ENCODE measurements around the gene FDXACB1.

FDXACB1 gene

DNA sequence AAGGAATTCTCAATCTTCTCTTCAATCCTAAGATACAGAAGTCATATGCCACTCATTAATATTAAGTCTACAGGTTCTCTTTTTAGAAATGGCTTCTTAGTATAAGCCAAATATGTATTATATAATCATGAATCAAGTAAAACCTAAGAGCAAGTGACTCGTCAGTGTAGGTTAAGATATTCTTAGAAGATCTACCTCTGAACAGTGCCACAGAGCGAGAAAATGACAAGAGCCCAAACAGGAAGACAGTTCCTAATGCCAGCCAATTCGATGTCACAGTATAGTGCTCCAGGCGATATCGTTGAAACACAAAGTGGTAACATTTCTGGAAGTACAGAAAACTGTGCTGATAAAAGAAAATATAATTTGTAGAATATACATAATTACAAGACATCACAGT lies 40.9 kb downstream of the FDXACB1 start:
- no peak for DNase-seq (ENCODE audit: low spot score)
- in situ Hi-C loops (cut with MboI; ENCODE audit: low pct_unique_long_range_greater_than_20kb, low sequenced_read_pairs, unreplicated experiment), result no loop called here
- TF ChIP-seq, protein P1, sequence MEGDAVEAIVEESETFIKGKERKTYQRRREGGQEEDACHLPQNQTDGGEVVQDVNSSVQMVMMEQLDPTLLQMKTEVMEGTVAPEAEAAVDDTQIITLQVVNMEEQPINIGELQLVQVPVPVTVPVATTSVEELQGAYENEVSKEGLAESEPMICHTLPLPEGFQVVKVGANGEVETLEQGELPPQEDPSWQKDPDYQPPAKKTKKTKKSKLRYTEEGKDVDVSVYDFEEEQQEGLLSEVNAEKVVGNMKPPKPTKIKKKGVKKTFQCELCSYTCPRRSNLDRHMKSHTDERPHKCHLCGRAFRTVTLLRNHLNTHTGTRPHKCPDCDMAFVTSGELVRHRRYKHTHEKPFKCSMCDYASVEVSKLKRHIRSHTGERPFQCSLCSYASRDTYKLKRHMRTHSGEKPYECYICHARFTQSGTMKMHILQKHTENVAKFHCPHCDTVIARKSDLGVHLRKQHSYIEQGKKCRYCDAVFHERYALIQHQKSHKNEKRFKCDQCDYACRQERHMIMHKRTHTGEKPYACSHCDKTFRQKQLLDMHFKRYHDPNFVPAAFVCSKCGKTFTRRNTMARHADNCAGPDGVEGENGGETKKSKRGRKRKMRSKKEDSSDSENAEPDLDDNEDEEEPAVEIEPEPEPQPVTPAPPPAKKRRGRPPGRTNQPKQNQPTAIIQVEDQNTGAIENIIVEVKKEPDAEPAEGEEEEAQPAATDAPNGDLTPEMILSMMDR (IDR thresholded peaks at IDR 0.05; ENCODE audit: extremely low read depth, insufficient read depth, missing control alignments), result no peak

- in situ Hi-C loops (cut with MboI; ENCODE audit: low pct_unique_long_range_greater_than_20kb, low sequenced_read_pairs, unreplicated experiment), result no loop called here
- TF ChIP-seq, protein P1 (IDR thresholded peaks at IDR 0.05; ENCODE audit: extremely low read depth, insufficient read depth, missing control alignments), result no peak
- no peak for DNase-seq (ENCODE audit: low spot score)
Observed at GRCh38 chr11:111837366-111837891, 41.5 kb downstream of the FDXACB1 start.

- TF ChIP-seq, protein P1 (IDR thresholded peaks at IDR 0.05; ENCODE audit: extremely low read depth, insufficient read depth, missing control alignments), result no peak
- in situ Hi-C loops (cut with MboI; ENCODE audit: low pct_unique_long_range_greater_than_20kb, low sequenced_read_pairs, unreplicated experiment), result no loop called here
- peak; percentile 27 for DNase-seq (ENCODE audit: low spot score)
Observed at GRCh38 chr11:111836721-111837120, 42.2 kb downstream of the FDXACB1 start.

DNA sequence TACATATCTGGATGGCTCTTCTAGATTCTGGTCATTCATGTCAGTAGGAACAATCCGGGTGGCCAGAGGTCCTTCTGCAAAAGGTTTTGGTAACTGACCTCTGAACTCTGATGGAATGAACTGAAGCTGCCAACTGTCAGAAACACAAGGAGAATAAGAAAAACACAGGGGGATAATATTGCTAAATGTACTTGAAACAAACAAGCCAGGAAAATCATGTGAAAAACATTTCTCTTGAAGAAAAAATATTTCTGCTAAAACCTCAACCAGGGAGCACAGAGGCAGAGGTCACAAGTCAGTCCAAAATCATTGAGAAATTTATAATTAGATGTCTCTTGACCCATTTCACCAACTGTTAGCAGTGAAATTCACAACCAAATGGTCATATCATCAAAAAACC lies 42.8 kb downstream of the FDXACB1 start:
- TF ChIP-seq, protein P1 (IDR thresholded peaks at IDR 0.05; ENCODE audit: extremely low read depth, insufficient read depth, missing control alignments), result no peak
- DNase-seq (ENCODE audit: low spot score), result no peak
- in situ Hi-C loops (cut with MboI; ENCODE audit: low pct_unique_long_range_greater_than_20kb, low sequenced_read_pairs, unreplicated experiment), result no loop called here

- DNase-seq (ENCODE audit: low spot score), result no peak
- in situ Hi-C loops (cut with MboI; ENCODE audit: low pct_unique_long_range_greater_than_20kb, low sequenced_read_pairs, unreplicated experiment), result no loop called here
- TF ChIP-seq, protein P1 (IDR thresholded peaks at IDR 0.05; ENCODE audit: extremely low read depth, insufficient read depth, missing control alignments), result no peak
Observed at GRCh38 chr11:111835665-111836064, 43.3 kb downstream of the FDXACB1 start.

DNA sequence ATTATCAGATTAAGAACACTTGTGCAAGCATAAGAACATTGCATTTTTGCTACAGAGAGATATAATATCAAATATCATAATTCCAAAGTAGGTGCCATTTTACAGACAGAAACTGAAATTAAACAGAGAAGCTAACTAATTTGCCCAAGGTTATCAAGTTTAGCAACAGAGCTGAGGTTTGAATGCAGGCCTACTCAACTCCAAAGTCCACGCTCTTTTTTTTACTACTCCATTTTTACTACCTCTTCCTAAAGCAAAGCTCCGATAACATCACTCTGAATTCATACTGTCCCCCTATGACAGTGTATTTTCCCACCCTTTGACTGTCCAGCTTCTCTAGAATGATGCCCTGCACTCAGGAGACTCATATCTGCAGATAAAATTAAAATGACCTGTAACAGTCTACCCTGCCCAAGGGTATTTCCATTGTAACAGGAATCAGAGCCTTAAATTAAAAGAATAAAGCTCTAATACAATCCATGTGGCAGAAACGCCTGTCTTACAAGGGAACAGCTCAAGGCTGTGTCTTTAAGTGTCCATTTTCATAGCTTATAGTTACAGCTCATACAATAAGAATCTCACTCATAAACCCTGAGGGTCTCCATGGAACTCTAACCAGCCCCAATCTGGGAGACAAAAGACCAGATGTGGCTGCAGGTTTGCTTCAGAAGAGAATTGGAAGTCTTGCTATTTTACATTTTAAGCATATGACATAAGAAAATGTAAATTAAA lies 44.4 kb downstream of the FDXACB1 start:
- in situ Hi-C loops (cut with MboI; ENCODE audit: low pct_unique_long_range_greater_than_20kb, low sequenced_read_pairs, unreplicated experiment), result no loop called here

More for the DNA sequence above, 44.4 kb downstream of the FDXACB1 start:
- DNase-seq (ENCODE audit: low spot score), result no peak
- TF ChIP-seq, protein P1 (IDR thresholded peaks at IDR 0.05; ENCODE audit: extremely low read depth, insufficient read depth, missing control alignments), result no peak
